Choroid plexus epithelial cell (primary cell): Measurements from ENCODE around the gene ZNF25.
"Not testable (repeated sequence)": the region's sequence is repeated elsewhere in the genome, so short reads cannot be mapped to it uniquely, and the experiment has no call there.

ENCODE experiments used
- DNase-seq: peaks from one replicate; pipeline ENCODE4 v3.0.0-alpha.2; 2010; ENCODE audit warnings: low read depth
- H3K4me3 ChIP-seq: 2 replicates; pipeline ENCODE4 v1.5.1; 2011; ENCODE audit warnings: low read depth, mild to moderate bottlenecking, control low read depth, low read length, moderate library complexity
- CTCF ChIP-seq: conservative IDR thresholded peaks from 2 replicates; pipeline ENCODE4 v1.5.1; 2011; ENCODE audit warnings: low read depth, mild to moderate bottlenecking, control low read depth, inconsistent platforms, low read length, moderate library complexity

ZNF25 gene

GRCh38 chr10:37947526-37947925 lies 28.9 kb downstream of the ZNF25 start:
- no peak for DNase-seq

DNA sequence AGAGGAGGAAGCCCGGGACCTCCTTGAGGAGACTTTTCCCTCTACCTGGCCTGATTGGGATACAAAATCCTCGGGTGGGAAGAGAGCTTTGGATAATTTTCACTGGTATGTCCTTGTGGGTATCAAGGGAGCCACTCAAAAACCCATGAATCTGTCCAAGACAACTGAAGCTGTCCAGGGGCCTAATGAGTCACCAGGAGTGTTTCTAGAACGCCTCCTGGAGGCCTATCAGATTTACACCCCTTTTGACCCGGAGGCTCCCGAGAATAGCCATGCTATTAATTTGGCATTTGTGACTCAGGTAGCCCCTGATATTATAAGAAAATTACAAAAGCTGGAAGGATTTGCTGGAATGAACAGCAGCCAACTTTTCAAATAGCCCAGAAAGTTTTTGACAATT lies 38.6 kb downstream of the ZNF25 start:
- no peak for TF ChIP-seq CTCF
- H3K4me3 ChIP-seq = no peak overlapping the region
- DNase-seq = no peak

More at GRCh38 chr10:37947526-37947925, 28.9 kb downstream of the ZNF25 start:
- H3K4me3 ChIP-seq = no peak overlapping the region
- no peak for TF ChIP-seq CTCF

- no peak for DNase-seq
- no peak overlapping the region for H3K4me3 ChIP-seq
- no peak for TF ChIP-seq CTCF
Observed at GRCh38 chr10:37934791-37935190, 41.7 kb downstream of the ZNF25 start.

GRCh38 chr10:37930423-37930822 lies 46.0 kb downstream of the ZNF25 start:
- no peak overlapping the region for H3K4me3 ChIP-seq
- no peak for DNase-seq
- no peak for TF ChIP-seq CTCF

DNA sequence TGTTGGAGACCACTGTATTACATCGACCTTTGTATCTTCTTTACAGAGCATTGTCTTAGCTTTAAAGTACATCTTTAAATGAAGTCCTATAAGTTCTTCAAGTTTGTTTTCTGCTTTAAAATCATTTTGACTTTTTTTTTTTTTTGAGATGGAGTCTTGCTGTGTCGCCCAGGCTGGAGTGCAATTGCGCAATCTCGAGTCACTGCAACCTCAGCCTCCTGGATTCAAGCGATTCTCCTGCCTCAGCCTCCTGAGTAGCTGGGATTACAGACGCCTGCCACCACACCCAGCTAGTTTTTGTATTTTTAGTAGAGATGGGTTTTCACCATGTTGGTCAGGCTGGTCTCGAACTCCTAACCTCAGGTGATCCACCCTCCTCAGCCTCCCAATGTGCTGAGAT lies 68.3 kb downstream of the ZNF25 start:
- not testable (repeated sequence) for H3K4me3 ChIP-seq, DNase-seq

DNA sequence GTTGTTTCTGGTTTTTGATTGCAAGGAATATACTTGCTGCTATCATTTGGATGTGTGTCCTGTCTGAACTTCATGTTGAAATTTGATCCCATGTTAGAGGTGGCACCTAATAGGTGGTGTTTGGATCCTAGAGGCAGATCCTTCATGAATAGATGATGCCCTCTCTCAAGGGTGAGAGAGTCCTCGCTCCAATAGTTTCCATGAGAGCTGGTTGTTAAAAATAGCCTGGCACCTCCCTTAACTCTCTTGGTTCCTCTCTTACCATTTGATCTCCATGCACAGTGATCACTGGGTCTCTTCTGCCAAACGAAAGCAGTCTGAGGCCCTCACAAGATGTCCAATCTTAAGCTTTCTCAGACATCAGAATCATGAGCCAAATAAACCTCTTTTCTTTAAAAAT lies 70.1 kb downstream of the ZNF25 start:
- DNase-seq = no peak
- H3K4me3 ChIP-seq = no peak overlapping the region
- no peak for TF ChIP-seq CTCF
